ENCODE results near the gene LCN2.

Gene LCN2

DNA sequence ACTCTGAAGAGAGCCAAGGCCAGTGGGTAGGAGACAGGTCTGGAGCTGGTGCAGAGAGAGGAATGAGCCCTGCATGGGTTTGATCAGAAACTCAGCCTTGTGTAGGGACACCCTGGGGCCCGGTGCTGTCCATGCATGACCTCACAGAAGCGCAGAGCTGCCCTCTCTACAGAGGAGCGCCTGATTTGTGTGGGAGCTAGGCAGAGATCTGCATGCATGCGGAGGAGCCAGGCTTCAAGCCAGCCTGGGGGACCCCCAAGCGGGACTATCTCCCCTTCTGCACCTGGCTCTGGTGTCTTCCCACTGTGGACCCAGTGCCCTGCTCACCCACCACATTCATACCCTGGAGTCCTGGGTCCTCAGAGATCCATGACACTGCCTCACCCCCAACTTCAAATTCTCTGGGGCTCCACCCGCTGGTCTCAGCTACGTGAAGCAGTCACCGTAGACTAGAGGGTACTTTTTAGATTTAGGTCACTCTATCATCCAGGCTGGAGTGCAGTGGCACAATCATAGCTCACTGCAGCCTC lies 2.6 kb upstream of the LCN2 start:
- DNase-seq (ENCODE audit: low read depth) = no peak
- TF ChIP-seq, protein P1, sequence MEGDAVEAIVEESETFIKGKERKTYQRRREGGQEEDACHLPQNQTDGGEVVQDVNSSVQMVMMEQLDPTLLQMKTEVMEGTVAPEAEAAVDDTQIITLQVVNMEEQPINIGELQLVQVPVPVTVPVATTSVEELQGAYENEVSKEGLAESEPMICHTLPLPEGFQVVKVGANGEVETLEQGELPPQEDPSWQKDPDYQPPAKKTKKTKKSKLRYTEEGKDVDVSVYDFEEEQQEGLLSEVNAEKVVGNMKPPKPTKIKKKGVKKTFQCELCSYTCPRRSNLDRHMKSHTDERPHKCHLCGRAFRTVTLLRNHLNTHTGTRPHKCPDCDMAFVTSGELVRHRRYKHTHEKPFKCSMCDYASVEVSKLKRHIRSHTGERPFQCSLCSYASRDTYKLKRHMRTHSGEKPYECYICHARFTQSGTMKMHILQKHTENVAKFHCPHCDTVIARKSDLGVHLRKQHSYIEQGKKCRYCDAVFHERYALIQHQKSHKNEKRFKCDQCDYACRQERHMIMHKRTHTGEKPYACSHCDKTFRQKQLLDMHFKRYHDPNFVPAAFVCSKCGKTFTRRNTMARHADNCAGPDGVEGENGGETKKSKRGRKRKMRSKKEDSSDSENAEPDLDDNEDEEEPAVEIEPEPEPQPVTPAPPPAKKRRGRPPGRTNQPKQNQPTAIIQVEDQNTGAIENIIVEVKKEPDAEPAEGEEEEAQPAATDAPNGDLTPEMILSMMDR (IDR thresholded peaks at IDR 0.05; ENCODE audit: insufficient read depth, low read depth, low read length, missing control alignments) = no peak
- no peak overlapping the region for H3K4me3 ChIP-seq (ENCODE audit: low read length)

DNA sequence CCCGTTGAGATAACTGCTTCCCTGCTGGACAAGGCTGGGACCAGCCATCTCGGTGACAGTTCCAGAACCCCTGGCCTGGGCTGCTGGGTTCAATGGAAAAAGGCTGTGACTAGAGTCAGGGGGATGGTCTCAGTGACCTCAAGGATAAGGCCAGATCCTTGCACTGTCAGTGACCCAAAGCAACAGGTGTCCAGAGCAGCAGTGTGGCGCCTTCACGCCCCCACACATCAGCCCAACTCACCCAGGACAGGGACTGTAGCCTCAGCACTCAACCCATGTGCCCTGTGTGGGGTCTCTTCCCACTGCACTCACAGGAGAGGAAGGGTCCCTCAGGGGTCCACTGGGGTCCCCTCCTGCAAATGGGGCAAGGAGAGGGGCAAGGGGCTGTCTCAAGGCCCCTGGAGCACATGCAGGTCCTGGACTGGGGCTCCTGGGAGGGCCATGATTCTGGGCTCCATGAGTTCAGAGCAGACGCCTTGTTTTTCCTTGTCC lies 698 bp upstream of the LCN2 start:
- DNase-seq (ENCODE audit: low read depth) = no peak
- H3K4me3 ChIP-seq (ENCODE audit: low read length) = no peak overlapping the region
- TF ChIP-seq, protein P1 (IDR thresholded peaks at IDR 0.05; ENCODE audit: insufficient read depth, low read depth, low read length, missing control alignments) = no peak

DNA sequence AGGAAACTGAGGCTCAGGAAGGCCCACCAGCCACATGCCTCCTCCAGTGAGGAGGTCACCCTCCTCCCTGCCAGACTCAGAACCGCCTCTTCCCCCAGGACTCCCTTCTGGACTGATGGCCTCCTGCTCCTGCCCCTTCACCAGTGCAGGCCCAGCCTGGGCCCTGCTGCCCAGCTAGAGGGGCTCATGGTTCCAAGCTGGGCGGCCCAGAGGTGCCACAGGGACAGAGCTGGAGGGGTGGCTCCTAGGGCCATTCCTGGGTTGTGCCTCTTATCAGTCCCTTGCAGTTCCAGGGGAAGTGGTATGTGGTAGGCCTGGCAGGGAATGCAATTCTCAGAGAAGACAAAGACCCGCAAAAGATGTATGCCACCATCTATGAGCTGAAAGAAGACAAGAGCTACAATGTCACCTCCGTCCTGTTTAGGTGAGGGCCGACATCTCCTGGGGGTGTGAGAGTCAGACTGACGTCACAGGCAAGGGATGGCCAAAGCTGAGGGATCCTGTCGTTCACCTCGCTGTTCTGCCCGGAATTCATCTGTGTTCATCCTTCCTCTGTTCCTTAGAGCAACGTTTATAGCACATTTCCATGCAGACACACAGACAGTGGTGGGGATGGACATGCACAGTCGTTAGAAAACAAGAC lies 819 bp downstream of the LCN2 start:
- DNase-seq (ENCODE audit: low read depth) = no peak
- H3K4me3 ChIP-seq (ENCODE audit: low read length) = no peak overlapping the region
- TF ChIP-seq, protein P1 (IDR thresholded peaks at IDR 0.05; ENCODE audit: insufficient read depth, low read depth, low read length, missing control alignments) = no peak

DNA sequence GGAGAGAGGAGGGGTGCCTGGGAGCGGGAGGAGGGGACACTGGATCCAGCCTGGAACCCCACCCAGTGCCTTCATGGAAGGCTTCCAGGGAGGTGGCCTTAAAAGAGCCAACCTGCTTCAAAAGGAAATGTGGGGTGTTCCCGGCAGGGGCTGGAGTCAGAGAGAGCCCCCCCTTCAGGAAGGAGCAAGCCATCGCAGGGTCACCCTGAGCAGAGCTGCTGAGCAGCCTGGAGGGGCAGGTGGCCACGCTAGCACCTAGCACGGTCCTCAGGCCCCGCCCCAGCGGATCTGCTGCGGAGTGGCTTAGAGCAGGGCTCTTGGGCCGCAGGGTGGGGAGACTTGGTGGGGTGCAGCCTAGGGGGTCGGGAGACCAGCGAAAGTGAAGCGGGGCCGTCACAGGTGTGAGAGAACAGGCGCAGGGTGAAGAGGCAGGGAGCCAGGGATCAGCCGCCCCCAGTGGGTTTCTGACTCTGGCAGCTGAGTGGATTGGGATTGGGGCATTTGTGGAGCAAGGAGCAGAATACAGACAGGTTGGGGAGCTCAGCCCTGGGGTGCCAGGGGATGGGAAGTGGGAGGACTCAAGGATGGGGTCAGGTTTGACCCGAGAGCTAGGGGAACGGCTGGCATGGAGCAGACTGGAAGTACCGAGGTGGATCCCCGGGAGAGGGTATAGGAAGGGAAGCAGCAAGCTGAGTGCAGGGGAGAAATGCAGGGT lies 1.5 kb downstream of the LCN2 start:
- TF ChIP-seq, protein P1 (IDR thresholded peaks at IDR 0.05; ENCODE audit: insufficient read depth, low read depth, low read length, missing control alignments) = no peak
- no peak overlapping the region for H3K4me3 ChIP-seq (ENCODE audit: low read length)

DNA sequence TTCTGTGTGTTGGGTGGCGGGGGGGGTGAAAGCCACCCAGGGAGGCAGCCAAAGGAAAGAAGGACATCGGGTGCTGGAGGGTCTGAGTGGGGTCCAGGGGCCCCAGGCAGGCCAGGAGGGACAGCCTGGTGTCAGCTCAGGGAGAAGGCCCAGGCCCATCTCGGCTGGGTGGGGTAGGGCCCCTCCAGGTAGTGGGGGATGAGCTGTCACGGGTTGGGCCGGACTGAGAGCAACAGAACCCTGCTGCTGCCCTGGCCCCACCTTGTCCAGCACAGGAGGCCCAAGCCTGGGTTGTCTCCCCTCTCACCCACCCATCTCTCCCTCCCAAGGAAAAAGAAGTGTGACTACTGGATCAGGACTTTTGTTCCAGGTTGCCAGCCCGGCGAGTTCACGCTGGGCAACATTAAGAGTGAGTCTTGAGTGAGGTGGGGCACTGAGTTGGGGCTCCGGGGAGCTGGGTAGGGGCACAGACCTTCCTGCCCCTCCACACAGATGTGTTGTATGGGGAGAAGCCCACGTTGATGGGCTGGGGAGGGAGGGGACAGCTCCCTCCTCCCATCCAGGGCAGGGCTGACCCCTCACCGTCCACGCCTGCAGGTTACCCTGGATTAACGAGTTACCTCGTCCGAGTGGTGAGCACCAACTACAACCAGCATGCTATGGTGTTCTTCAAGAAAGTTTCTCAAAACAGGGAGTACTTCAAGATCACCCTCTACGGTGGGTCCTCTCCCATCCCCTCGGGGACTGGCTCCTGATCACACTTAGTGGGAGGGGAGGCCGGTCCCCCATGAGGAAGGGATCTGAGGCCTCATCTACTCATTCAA lies 2.3 kb downstream of the LCN2 start:
- DNase-seq (ENCODE audit: low read depth) = no peak
- no peak overlapping the region for H3K4me3 ChIP-seq (ENCODE audit: low read length)
- TF ChIP-seq, protein P1 (IDR thresholded peaks at IDR 0.05; ENCODE audit: insufficient read depth, low read depth, low read length, missing control alignments) = no peak

More for the DNA sequence above, 1.5 kb downstream of the LCN2 start:
- DNase-seq (ENCODE audit: low read depth) = no peak

DNA sequence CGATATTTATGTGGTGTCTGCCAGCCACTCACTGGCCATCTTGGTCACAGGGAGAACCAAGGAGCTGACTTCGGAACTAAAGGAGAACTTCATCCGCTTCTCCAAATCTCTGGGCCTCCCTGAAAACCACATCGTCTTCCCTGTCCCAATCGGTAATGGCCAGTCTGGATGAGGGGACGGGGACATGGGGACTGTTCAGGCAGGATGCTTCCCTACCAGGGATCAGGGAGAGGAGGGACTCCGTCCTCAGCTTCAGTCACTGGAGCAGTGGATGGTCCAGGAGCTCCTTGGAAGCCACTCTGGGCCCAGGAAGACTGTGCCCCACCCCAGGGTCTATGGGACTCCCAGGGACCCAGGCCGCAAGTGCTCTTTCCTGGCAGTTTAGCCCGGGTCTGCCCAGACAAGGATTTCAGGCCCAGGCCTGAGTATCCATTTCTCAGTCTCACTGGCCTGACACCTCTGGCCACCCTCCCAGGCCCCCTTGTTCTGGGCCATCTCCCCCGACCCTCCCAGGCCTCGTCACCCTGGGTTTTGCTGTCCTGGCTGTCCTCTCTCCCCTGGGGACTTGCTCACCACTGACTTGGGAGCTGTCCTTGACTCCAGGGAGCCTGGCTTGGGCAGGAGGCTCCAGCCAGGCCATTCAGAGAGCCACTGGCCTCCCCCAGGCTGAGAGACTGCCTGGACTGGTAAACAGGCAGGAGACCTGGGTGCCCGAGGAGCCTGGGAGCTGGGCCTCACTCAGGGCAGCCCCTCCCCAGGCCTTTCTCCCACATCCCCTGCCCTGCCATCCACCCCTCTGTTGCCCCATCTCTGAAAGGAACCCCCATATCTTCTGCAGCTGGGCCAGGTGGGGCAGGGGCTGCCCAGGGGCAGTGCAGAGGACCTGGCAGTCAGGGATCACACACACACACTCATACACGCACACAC lies 3.1 kb downstream of the LCN2 start:
- TF ChIP-seq, protein P1 (IDR thresholded peaks at IDR 0.05; ENCODE audit: insufficient read depth, low read depth, low read length, missing control alignments) = no peak

More for the DNA sequence above, 3.1 kb downstream of the LCN2 start:
- no peak overlapping the region for H3K4me3 ChIP-seq (ENCODE audit: low read length)
- DNase-seq (ENCODE audit: low read depth) = no peak

Data from epithelial cell of esophagus (primary cell).